K562 (cell line): ENCODE data around the gene EXOC4. TPM values are rescaled to one million over a fixed set of nuclear protein-coding genes. Genes with fewer than 3 reads are reported as not detected.

Source experiments
- ATAC-seq: fragments of 200-7000 bp; cut with Tn5 transposase; 3 replicates; pipeline ENCODE4 v1.9.1; 2020; ENCODE audit warnings: moderate library complexity
- BruUV-seq: library from RNA; stranded (reverse); fragments of 400-500 nt; replicated peaks from 2 replicates; lab custom pipeline; 2021; lab: Mats Ljungman, UMichigan
- CTCF ChIA-PET: fragments of 300-600 bp; formaldehyde crosslinking; extraction: SDS; loops from one replicate; lab custom pipeline; 2021; ENCODE audit warnings: low intra/inter-chr PET ratio; lab: Yijun Ruan, JAX
- POLR2A ChIA-PET: fragments of 300-600, 350-650 bp; sonication (Branson Sonifier 250); formaldehyde crosslinking; extraction: SDS; loops from one replicate; lab custom pipeline; 2021; ENCODE audit warnings: antibody characterized with exemption, inconsistent platforms; lab: Yijun Ruan, JAX
- DNase-seq, 4 experiments: peaks; one replicate each; pipeline versions ENCODE4 v3.0.0 to v3.0.0-alpha.2; 2011 to 2018; ENCODE audit warnings: low spot score in 3 of 4, mixed read lengths in 3 of 4; ENCODE audit errors: extremely low read depth in 1 of 4
- FAIRE-seq: peaks from 2 replicates; lab custom pipeline; 2011; peaks lifted over from hg19 to GRCh38; lab: Jason Lieb, UNC
- H2AFZ ChIP-seq: 2 replicates; pipeline ENCODE4 v1.6.0; 2011; ENCODE audit warnings: low read depth, low read length, control low read depth, inconsistent platforms
- H3K27ac ChIP-seq: fragments of 200-600 bp; 3 replicates; pipeline ENCODE4 v1.8.0; 2011; ENCODE audit warnings: low read depth, mild to moderate bottlenecking, control low read depth, inconsistent platforms, low read length, moderate library complexity, mixed read lengths; ENCODE audit errors: extremely low read depth
- H3K27me3 ChIP-seq, 2 experiments: fragments of 300-600 bp in 1 of 2; 2 replicates in 1 of 2; 3 replicates in 1 of 2; pipeline versions ENCODE4 v1.6.0 to v1.8.0; 2011; ENCODE audit warnings: inconsistent platforms in 2 of 2, low read length in 2 of 2, mild to moderate bottlenecking in 1 of 2, mixed read lengths in 1 of 2, moderate library complexity in 1 of 2; ENCODE audit not compliant: control insufficient read depth in 2 of 2, insufficient read depth in 2 of 2
- H3K36me3 ChIP-seq: fragments of 300-600 bp; 3 replicates; pipeline ENCODE4 v1.8.0; 2011; ENCODE audit warnings: mild to moderate bottlenecking, low read length, inconsistent platforms; ENCODE audit not compliant: control insufficient read depth, insufficient read depth
- H3K4me1 ChIP-seq, 2 experiments: fragments of 200-600 bp in 1 of 2; replicated peaks in 1 of 2; 2 replicates in 1 of 2; 3 replicates in 1 of 2; pipeline versions ENCODE4 v1.5.1 to v1.8.0; 2011; ENCODE audit warnings: inconsistent platforms in 2 of 2, low read length in 2 of 2, mild to moderate bottlenecking in 1 of 2, mixed read lengths in 1 of 2, moderate library complexity in 1 of 2; ENCODE audit not compliant: control insufficient read depth in 2 of 2, insufficient read depth in 2 of 2
- H3K4me2 ChIP-seq: 2 replicates; pipeline ENCODE4 v1.6.1; 2011; ENCODE audit warnings: low read length, control low read depth, inconsistent platforms, mixed read lengths; ENCODE audit not compliant: insufficient read depth
- H3K4me3 ChIP-seq: fragments of 200-600 bp; sonication (generic), shearing (Covaris generic); 2 replicates; pipeline ENCODE4 v1.5.1; 2016; ENCODE audit warnings: control low read depth, inconsistent platforms
- H3K79me2 ChIP-seq: fragments of 200-600 bp; 3 replicates; pipeline ENCODE4 v1.8.0; 2011; ENCODE audit warnings: low read length, inconsistent platforms; ENCODE audit not compliant: control insufficient read depth, insufficient read depth
- H3K9ac ChIP-seq, 2 experiments: 2 replicates each; pipeline versions ENCODE4 v1.6.0 to v1.6.1; 2011; ENCODE audit warnings: low read depth in 2 of 2, low read length in 2 of 2, control low read depth in 1 of 2, inconsistent platforms in 1 of 2, mild to moderate bottlenecking in 1 of 2, mixed read lengths in 1 of 2; ENCODE audit not compliant: insufficient read depth in 1 of 2
- H3K9me1 ChIP-seq: one replicate; pipeline ENCODE4 v1.6.0; 2011; ENCODE audit warnings: inconsistent platforms, mild to moderate bottlenecking, low read length, moderate library complexity; ENCODE audit not compliant: control insufficient read depth, insufficient read depth
- H3K9me3 ChIP-seq: replicated peaks from 2 replicates; pipeline ENCODE4 v1.5.1; 2011; ENCODE audit warnings: low read depth, low read length, inconsistent platforms; ENCODE audit not compliant: control insufficient read depth, insufficient read depth
- H4K20me1 ChIP-seq: replicated peaks from 2 replicates; pipeline ENCODE4 v1.6.1; 2011; ENCODE audit warnings: low read length, inconsistent platforms, mixed read lengths; ENCODE audit not compliant: control insufficient read depth, insufficient read depth
- CEBPB ChIP-seq: fragments of 450-650 bp; IDR thresholded peaks from 2 replicates; pipeline ENCODE4 v1.6.1; 2016; ENCODE audit warnings: missing genetic modification characterization, missing compliant biosample characterization
- CHD4 ChIP-seq: fragments of 200-600 bp; sonication (generic); IDR thresholded peaks from 3 replicates; pipeline ENCODE4 v1.6.1; 2012; ENCODE audit warnings: low read depth, mild to moderate bottlenecking, mixed read lengths, low read length, inconsistent platforms; ENCODE audit not compliant: insufficient read depth, insufficient replicate concordance, poor library complexity, severe bottlenecking
- FOXK2 ChIP-seq, 2 experiments: fragments of 450-650 bp; IDR thresholded peaks in 1 of 2; conservative IDR thresholded peaks in 1 of 2; 2 replicates each; pipeline ENCODE4 v1.6.1; 2016; ENCODE audit warnings: low read depth in 2 of 2, mild to moderate bottlenecking in 1 of 2
- HNRNPLL ChIP-seq: fragments of 200-400 bp; formaldehyde crosslinking; IDR thresholded peaks from 2 replicates; pipeline ENCODE4 v1.6.1; 2017; ENCODE audit warnings: low read length, low read depth, mild to moderate bottlenecking; ENCODE audit not compliant: poor library complexity, severe bottlenecking
- KDM4B ChIP-seq, 2 experiments: fragments of 450-650 bp in 1 of 2; sonication (generic) in 1 of 2; IDR thresholded peaks; 2 replicates each; pipeline ENCODE4 v1.6.1; 2016 to 2017; ENCODE audit warnings: borderline replicate concordance in 2 of 2, antibody characterized with exemption in 1 of 2, low read depth in 1 of 2, mild to moderate bottlenecking in 1 of 2
- MXI1 ChIP-seq: IDR thresholded peaks from 2 replicates; pipeline ENCODE4 v1.6.1; 2011; ENCODE audit warnings: low read depth, mild to moderate bottlenecking, improper control_type of control experiment, low read length
- NEUROD1 ChIP-seq: fragments of 150-350 bp; IDR thresholded peaks from 2 replicates; pipeline ENCODE4 v1.6.1; 2014; ENCODE audit warnings: borderline replicate concordance, low read length, low read depth; ENCODE audit not compliant: partially characterized antibody
- PPARD ChIP-seq: fragments of 250-450 bp; sonication (Bioruptor Pico); IDR thresholded peaks from 2 replicates; pipeline ENCODE4 v1.8.0; 2022; ENCODE audit warnings: inconsistent platforms, mild to moderate bottlenecking, moderate library complexity
- RBM25 ChIP-seq: fragments of 200-400 bp; formaldehyde crosslinking; IDR thresholded peaks from 2 replicates; pipeline ENCODE4 v1.6.1; 2018; ENCODE audit warnings: low read length, low read depth, moderate library complexity; ENCODE audit not compliant: severe bottlenecking
- SFPQ ChIP-seq: fragments of 200-400 bp; formaldehyde crosslinking; IDR thresholded peaks from 2 replicates; pipeline ENCODE4 v1.6.1; 2017; ENCODE audit warnings: mild to moderate bottlenecking, low read depth, low read length, moderate library complexity
- SMAD3 ChIP-seq: fragments of 450-650 bp; formaldehyde crosslinking; conservative IDR thresholded peaks from 2 replicates; pipeline ENCODE4 v1.4.0; 2020; ENCODE audit warnings: mild to moderate bottlenecking
- TEAD2 ChIP-seq: fragments of 450-650 bp; IDR thresholded peaks from 2 replicates; pipeline ENCODE4 v1.6.1; 2016; ENCODE audit warnings: missing genetic modification characterization, control low read depth, missing compliant biosample characterization
- TRIM24 ChIP-seq, 2 experiments: fragments of 450-650 bp; IDR thresholded peaks; 2 replicates each; pipeline ENCODE4 v1.6.1; 2016
- ZEB2 ChIP-seq: fragments of 450-650 bp; IDR thresholded peaks from 2 replicates; pipeline ENCODE4 v1.6.1; 2016
- ZNF121 ChIP-seq: sonication (generic); formaldehyde crosslinking; conservative IDR thresholded peaks from 2 replicates; pipeline ENCODE4 v1.8.0; 2022; ENCODE audit warnings: missing genetic modification reagents
- ZNF316 ChIP-seq: fragments of 450-650 bp; IDR thresholded peaks from 2 replicates; pipeline ENCODE4 v1.6.1; 2016
- ZNF785 ChIP-seq: fragments of 250-450 bp; sonication (Bioruptor Pico); IDR thresholded peaks from 2 replicates; pipeline ENCODE4 v1.4.0; 2020; ENCODE audit warnings: mild to moderate bottlenecking
- ZNF830 ChIP-seq: fragments of 250-450 bp; sonication (Bioruptor Pico); IDR thresholded peaks from 2 replicates; pipeline ENCODE4 v1.5.0; 2021; ENCODE audit warnings: mild to moderate bottlenecking
- WGBS: fragments of 100-300 bp; shearing (Covaris generic); methylation state at CpG from one replicate; pipeline ENCODE4 v1.1.6; 2016; ENCODE audit warnings: low coverage, mixed read lengths; ENCODE audit not compliant: insufficient coverage; ENCODE audit errors: missing lambda C conversion rate; 5-methylcytosine and 5-hydroxymethylcytosine counted together
- in situ Hi-C: fragments of 300-500 bp; cut with MboI; formaldehyde crosslinking; loops from 4 replicates; pipeline ENCODE4 v1.15.0; 2018; ENCODE audit warnings: inconsistent platforms, mixed read lengths
- intact Hi-C: fragments of 100-400 bp; cut with micrococcal nuclease; formaldehyde crosslinking; loops from 2 replicates; pipeline ENCODE4 v1.14.2; 2022
- polyA plus RNA-seq, 8 experiments: library from polyadenylated mRNA; depleted of rRNA in 4 of 8; stranded (reverse) in 5 of 8; unstranded in 3 of 8; fragments of >200 nt; fragmentation: Nextera tagmentation in 2 of 8; fragmentation: Illumina TruSeq in 1 of 8; extraction: Ambion mirVana in 2 of 8; extraction: Trizol in 1 of 8; gene quantifications; 2 replicates each; pipeline versions ENCODE4 v1.2.1 to v1.2.3, GENCODE V29; 2011 to 2014; ENCODE audit warnings: inconsistent platforms in 1 of 8, missing spikeins in 1 of 8
- total RNA-seq, 7 experiments: library from RNA; depleted of rRNA in 6 of 7; stranded (reverse); fragments of >200 nt in 6 of 7; fragmentation: Illumina TruSeq in 2 of 7; extraction: Trizol in 2 of 7; gene quantifications; 2 replicates each; pipeline versions ENCODE4 v1.2.1 to v1.2.3, GENCODE V29; 2011 to 2021; ENCODE audit warnings: low replicate concordance in 1 of 7

Gene EXOC4
- total and polyA plus RNA-seq, 9 of the 15 experiments (the other 6 are each of a cell fraction or from before 2014, with no cell fraction given), result 18.5 to 73.1 (median 46.6) TPM

- no peak for TF ChIP-seq CEBPB
- no peak for TF ChIP-seq TEAD2 (tag)
- no peak for TF ChIP-seq TRIM24 (IDR thresholded peaks at IDR 0.05)
- no peak for TF ChIP-seq ZNF830 (CRISPR knock-in tag)
- TF ChIP-seq RBM25, result no peak
- TF ChIP-seq ZNF121 (CRISPR knock-in tag), result no peak
- no peak for TF ChIP-seq ZNF316
- no peak for TF ChIP-seq ZNF785 (CRISPR knock-in tag)
- TF ChIP-seq ZEB2, result no peak
- TF ChIP-seq FOXK2 (conservative IDR thresholded peaks at IDR 0.05 in 1 of 2, IDR thresholded peaks at IDR 0.05 in 1 of 2; ENCODE audit: low read depth in 2 of 2), result no peak
- no peak for TF ChIP-seq PPARD (CRISPR knock-in tag)
- no peak for TF ChIP-seq KDM4B (IDR thresholded peaks at IDR 0.05; ENCODE audit: borderline replicate concordance in 2 of 2, low read depth in 1 of 2)
- TF ChIP-seq NEUROD1, result no peak
- no peak for TF ChIP-seq MXI1
- TF ChIP-seq SFPQ, result no peak
- TF ChIP-seq HNRNPLL, result no peak
- no peak for TF ChIP-seq CHD4
- TF ChIP-seq SMAD3, result no peak
- TF ChIP-seq, all 486 proteins: peak for 0
- no peaks in the 10 kb centered on the region for H4K20me1 ChIP-seq
- DNase-seq (no peak), FAIRE-seq (no peak), ATAC-seq (no peak)
- no peak overlapping the region for H3K27ac ChIP-seq
- no peaks in the 10 kb centered on the region for H3K4me1 ChIP-seq
- no peak overlapping the region for H3K9ac ChIP-seq
- no peaks in the 10 kb centered on the region for H3K79me2 ChIP-seq
- ChIA-PET CTCF (no interaction called here), POLR2A (interaction anchor here (1.1 to 1.3 kb wide), 2 partner anchors 8 to 16 kb away, joined by 4 to 5 read pairs; no protein-coding TSS in a partner anchor)
- WGBS, result 56% methylated on average over 6 of the region's 6 CpGs
- H3K9me1 ChIP-seq, result no peaks in the 10 kb centered on the region
- no peak overlapping the region for H3K4me3 ChIP-seq
- no peaks in the 10 kb centered on the region for H3K9me3 ChIP-seq
- H2AFZ ChIP-seq, result no peak overlapping the region
- H3K27me3 ChIP-seq, result no peaks in the 10 kb centered on the region
- intact Hi-C loops (no loop called here), in situ Hi-C loops (no loop called here)
- no TSS peak for BruUV-seq
- no peaks in the 10 kb centered on the region for H3K36me3 ChIP-seq
- no peak overlapping the region for H3K4me2 ChIP-seq
These were observed 303.7 kb downstream of the EXOC4 start for GRCh38 chr7:133556553-133556952.
